CD4-positive, alpha-beta T cell treated with Interleukin-21 for 1 hour (primary cell): ENCODE data around the gene MIGA2.
"Not testable (repeated sequence)": the region's sequence is repeated elsewhere in the genome, so short reads cannot be mapped to it uniquely, and the experiment has no call there.

ENCODE experiments used
- DNase-seq: peaks from one replicate; pipeline ENCODE4 v3.0.0-alpha.2; 2020

Gene MIGA2

DNA sequence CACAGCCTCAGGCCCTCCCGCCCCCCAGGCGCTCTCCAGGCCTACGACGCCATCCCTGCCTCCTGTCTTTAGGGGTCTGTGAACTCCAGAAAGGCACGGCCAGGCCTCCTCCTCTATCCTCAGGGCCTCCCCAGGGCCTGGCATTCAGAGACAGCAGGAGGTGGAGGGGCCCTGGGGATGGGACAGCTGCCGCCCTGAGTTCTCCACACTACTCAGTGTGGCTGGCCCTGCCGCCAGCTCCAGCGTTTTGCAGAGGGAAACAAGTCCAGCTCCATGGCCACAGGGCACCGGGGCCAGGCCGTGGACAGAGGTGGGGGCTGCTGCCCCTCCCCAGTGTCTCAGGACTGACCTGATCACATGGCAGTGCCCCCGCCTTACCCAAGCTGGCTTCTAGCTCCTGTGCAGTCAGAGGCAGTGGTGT lies 24.7 kb upstream of the MIGA2 start:
- no peak for DNase-seq

DNA sequence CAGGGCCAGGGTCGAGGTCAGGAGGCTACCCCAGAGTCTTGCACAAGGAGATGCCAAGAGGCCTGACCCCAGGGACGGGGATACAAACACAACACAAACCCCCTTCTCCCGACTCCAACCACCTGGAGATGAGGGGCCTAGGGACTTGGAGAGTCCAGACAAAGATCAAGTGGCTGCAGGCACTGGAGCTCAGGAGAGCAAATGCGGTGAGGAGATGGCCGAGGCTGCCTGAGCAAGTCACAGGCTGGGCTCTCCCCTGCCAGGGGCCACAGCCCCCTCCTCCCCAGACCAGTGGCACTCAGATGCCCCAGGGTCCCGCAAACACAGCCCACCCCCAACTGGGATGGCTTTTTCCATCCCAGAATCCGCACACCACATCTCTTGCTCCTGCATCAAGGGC lies 24.1 kb upstream of the MIGA2 start:
- no peak for DNase-seq

DNA sequence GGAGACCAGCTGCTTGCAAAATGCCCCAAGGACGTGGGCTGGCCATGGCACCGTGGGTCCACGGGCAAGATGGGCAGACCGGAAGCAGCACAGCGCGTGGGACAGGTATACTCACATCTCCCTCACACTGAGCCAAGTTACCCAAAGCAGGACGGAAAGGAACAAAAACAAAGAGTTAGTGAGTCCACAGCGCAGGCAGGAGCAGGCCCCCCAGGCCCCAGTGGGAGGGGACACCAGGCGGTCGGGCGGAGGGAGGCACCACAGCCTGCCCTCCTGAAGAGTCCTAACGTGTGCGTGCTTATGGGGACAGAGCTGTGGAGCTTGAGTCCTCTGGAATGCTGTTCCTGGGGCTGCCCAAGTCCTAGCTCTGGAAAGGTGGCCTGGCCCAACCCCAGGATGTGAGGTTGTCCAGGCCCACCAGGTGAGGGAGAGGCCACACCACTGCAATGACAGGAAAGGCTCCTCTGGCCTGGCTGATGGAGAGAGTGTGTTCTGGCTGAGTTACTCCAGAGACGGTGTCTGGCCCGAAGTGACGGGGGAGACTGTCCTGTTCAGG lies 23.5 kb upstream of the MIGA2 start:
- DNase-seq = no peak

DNA sequence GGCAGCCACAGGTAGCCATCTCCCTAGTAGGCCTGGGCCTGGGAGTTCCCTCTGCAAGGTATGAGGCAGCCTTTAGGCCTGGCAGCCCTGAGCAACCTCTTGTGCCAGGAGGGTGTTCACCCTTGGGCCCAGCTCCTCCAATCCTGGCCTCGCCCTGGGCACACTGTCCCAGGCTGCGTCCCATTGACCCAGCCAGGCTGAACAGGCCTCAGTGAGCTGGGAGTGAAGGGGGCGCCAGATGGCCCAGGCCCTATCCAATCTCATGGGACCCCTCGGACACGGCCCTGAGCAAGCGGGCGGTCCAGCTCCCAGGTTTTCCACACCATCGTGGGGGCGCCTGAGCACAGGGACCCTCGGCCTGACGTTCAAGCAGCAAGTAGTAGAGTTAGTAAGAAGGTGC lies 22.8 kb upstream of the MIGA2 start:
- DNase-seq = no peak

DNA sequence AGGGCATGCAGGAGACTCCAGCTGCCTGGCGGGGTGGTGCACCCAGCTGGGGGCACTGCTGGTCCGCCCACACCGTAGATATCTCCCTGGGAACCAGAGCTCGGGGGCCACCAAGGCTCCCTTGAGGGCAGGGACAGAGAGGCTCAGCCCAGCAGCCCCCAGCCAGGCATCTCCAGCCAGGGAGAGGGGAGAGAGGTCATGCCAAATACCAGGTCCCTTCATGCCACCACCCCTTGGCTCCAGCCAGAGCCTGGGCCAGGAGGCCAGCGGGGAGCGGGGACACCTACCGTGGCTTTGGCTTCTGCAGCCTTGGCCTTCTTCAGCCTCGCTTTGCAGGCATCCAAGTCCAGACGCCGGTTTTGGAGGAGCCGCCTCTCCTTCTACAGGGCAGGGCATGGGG lies 22.3 kb upstream of the MIGA2 start:
- DNase-seq = no peak

DNA sequence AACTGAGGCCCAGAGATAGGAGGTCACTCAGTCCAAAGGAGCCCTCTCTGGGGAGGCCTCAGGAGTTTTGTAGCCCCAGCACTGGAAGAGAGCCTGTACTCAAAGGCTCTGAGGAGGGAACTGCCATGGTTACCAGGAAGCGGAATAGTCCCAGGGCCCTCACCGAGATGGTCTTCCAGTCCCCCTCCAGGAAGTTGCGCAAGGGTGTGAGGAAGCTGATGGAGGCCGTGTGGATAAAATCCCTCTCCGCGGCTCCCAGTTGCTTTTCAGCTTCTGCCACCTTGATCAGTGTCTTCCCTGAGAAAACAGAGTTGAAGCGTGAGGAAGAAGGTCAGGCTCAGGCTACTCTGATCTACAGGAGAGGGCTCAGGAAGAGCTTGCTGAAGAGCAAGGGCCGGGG lies 21.8 kb upstream of the MIGA2 start:
- no peak for DNase-seq

DNA sequence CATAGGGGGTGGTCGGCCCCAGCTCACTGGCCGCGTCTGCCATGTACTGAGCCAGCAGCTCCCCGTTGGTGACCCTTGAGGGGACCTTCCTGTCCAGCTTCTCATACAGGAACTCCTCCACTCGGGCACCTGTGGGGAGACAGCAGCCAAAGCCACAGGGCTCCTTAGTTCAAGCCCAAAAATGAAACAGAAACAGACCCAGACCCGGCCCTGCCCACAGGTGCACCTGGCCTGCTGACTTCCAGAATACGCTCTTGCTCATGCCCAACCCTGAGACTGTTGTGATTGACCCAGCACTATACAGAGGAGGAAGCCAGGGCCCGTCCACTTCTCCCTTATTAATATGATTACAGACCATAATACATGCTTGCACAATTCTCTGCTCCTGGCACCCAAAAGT lies 15.3 kb upstream of the MIGA2 start:
- DNase-seq = no peak

DNA sequence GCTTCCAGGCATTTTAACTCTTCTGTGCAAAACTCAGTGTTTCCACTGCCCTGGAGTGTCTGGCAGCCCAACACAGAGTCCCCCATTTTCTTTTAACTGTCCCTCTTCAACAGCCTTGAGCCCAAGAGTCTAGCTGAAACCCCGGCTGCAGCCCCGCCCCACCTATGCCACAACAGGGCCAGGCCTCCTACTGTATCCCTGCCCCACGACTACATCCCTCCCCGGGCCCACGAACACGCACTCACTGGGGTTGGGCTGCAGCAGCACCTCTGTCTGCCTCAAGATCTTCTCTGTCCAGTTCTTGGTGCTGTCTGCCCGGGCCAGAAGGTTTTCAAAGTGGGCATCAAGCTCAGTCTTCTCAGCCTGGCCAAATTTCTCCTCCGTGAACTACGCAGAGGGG lies 14.4 kb upstream of the MIGA2 start:
- DNase-seq = no peak

DNA sequence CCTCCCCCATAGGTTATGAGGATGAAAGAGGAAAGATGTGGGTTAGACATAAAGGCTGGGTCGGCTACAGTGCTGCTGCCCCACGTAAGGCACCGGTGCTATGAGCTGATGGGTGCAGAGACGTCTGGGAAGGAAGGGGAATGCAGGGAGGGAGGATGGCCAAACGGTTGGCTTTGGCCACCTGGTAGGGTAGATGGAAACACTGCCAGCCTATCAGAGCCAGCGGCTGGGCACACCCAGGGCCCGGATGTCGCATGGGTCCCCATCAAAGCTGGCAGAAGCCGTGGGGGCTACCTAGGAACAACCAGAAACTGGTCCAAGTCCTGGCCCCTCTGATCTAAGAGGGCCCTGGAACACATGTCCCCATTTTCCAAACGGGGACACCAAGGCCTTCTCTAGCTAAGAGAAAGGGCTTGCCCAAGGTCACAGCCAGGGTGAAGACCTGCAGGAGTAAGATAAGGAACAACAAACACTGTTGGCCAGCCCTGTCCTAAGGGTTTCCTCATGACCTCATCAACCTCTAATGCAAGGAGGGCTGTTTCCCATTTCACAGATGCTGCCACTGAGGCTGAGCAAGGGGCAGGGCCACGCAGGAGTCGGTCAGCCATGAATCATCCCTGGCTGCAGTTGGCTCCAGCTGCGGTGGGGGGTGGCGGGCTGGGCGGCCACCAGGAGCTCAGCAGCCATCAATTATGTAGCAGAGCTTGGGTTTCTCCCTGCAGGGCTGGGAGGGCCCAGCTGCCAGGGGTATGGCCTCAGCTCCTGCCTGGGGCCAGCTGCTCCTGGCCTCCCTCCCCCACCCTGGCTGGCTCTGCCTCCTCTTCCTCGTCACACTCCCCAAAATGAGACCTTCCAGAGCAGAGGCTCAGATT lies 13.2 kb upstream of the MIGA2 start:
- DNase-seq = no peak

DNA sequence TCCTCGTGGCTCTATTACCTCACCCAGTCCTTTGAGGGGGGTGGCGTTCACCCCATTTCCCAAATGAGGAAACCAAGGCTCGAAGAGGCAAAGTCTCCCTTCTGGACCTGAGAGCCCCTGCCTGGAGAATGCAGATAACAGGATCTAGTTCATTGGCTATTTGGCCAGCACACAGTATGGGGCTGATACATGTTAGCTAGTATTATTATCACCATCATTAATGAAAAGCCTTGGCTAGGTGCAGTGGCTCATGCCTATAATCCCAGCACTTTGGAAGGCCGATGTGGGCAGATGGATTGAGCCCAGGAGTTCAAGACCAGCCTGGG lies 12.6 kb upstream of the MIGA2 start:
- DNase-seq = no peak

DNA sequence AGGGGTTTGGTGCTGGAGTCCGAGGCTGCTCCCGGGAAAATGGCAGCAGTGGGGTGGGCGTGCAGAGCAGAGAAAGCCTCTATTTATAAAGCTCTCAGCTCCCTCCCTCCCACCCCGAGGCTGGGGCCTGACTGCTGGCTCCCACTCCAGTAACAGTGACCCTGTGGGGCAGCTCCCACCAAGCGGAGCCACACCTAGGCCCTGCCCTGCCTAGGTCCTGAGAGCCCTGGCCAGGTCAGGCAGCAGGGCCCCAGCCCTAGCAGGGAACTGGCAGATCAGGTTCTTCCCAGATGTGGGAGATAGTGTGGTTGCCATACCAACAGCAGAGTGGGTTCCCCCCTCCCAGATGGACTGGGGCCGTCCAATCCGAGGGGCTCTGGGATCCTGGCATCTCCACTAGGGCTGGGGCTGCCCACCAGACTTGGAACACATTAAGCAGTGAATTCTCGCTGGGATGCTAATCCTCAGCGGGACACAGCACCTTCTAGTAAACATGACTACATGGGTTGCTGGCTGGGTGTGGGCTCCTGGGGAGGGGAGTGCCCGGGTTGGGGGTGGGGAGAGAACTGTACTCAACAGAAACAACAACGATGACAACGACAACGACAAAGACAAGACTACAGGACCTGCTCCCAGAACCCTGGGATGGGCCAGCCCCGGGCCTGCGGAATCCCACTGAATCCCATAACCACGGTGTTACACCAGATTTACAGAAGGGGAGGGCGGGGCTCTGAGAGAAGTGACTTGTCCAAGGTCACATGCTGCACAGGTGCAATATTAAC lies 9.8 kb upstream of the MIGA2 start:
- no peak for DNase-seq

DNA sequence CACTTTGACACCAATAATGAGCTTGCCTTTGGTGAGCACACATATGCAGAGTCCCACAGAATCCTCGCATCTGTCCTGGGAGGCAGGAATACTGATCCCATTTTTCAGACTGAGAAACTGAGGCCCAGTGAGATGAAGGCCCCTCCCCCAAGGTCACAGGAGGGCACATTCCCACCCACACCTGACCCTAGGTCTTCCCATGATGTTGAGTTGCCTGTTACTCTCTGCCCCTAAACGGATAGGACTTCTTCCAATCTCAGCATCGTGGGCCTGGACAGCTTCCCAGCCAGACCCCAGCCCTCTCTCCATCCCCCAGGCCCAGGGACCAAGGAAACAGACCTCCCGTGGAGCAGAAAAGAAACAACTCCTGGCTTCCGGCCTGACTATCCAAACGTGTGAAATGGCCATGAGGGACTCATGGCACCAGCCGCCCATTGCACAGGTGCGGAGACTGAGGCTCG lies 9.2 kb upstream of the MIGA2 start:
- no peak for DNase-seq

DNA sequence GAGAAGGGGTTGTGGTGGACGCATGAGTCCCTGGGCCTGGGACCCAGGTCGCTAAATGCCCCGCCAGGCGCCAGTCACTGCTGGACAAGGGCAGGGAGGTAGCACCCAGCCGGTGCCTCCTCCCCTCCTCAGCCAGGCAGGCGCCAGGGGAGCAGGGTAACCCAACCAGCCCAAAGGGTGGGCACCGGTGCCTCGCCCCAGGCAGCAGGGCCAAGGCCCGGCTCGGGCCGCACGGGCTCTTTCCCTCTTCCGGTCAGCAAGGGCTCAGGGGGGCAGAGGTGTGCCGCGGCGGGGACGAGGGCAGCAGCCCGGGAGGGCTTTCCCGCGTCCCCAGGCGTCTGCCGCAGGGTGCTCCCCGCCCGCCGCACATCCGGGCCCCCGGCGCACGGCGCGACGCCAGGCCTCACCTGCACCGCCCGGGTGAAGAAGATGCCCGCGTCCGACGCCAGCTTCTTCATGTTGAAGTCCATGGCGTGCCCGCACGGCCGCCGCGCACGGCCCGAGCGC lies 8.7 kb upstream of the MIGA2 start:
- DNase-seq = no peak

DNA sequence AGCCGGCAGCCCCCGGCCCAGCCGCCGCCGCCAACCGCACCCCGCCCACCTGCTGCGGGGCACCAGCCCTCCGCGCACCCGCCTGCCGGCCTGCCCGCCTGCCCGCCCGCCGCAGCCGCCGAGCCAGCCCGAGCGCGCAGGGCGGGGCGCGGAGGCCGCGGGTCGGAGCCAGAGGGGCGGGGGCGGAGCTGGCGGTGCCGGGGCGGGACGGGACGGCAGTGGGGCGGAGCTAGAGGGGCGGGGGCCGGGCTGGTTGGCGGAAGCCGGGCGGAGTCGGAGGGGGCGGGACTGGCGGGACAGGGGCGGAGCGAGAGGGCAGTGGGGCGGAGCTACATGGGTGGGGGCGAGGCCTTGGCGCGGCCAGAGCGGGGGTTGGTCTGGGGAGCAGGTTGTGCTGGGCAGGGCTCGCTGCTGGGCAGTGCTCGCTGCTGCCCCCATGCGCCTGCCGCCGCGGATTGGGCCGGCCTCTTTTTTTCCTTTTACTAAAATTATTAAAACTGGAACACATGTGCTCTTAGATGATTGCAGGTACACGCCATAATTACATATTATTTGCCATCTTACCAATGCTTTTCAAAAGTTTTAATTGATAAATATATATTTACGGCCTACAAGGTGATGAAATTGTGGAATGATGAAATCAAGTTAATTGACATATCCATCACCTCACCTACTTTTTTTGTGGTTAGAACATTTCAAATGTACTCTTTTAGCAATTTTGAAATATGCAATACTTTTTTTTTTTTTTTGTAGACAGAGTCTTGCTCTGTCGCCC lies 8.0 kb upstream of the MIGA2 start, which contains the start of gene SH3GLB2:
TSS of gene SH3GLB2 (minus strand) at position 140 of the 775 bp plus-strand sequence. CDS start 177 bp downstream, outside the sequence.
- peak; percentile 93 for DNase-seq

DNA sequence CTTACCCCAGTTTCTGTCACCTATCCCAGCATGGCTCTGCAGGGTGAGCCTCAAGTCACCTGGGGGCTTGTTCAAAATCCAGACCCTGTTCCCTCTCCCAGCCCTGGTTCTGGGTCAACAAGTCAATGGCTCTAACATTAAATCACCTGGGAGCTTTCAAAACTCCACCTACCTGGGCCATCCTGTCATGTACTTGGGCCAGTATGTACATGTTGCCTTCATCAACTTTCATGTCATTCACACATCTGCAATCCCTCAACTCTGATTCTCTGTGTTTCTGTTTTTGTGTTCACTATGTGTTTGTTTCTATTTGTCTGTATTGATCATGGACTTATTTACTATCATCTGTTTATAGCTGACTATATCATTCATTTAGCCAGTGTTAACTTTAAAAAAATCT lies 6.2 kb upstream of the MIGA2 start:
- no peak for DNase-seq

DNA sequence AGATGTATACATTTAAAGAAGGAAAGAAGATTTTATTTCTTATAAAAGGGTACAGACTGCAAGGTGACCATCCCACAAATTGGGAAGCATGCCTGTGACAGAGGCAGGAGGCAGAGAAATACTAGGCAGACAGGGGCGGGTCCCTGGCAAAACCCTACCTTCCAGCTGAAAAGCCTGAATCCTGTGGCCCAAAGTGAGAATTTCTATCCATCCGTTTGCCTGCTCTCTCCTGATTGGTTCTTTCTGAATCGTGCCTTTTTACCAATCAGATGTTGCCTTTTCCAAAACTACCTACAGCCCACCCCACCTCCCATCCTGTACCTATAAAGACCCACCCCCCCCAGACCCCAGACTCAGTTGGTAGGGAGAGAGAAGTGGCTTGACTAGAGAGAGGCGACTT lies 4.9 kb upstream of the MIGA2 start:
- DNase-seq = no peak

DNA sequence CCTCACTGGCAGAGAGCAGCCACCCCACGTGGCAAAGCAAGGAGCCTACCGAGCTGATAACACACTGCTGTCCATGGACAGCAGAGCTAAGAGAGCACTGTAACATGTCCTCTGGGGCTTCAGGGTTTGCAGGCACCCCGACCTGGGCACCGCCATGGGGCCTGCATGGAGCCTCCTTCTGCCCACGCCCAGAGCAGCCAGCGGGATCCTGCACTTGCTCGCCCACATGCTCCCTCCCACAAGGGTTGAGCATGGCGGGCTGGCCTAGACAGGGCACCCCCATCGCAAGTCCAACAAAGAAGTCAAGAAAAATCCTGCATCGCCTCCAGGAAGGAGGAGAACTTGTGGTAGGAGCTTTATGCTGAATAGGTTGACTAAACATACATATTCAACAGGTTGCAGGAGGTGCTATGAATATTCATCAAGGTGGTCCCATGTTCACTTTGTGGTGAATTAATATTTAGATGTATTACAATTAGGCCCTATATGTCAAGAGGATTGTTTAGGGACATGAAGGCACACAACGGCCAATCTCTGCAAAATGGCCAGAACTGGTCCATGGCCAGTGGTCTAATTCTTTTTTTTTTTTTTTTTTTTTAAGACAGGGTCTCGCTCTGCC lies 3.8 kb upstream of the MIGA2 start:
- DNase-seq = no peak

DNA sequence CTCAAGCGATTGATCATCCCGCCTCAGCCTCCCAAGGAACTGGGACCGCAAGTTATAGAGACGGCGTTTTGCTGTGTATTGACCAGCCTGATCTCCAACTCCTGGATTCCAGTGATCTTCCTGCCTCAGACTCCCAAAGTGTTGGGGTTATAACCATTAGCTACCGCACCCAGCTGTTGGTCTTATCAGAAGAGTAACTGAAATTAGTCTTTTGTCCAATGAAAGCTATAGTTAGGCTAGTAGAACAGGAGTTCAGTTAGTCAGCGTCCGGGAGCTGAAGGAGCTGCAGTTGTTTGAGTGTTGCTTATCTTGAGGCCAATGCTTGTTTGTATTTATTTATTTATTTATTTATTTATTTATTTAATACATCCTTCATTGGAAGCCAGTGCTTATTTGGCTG lies 3.2 kb upstream of the MIGA2 start:
- DNase-seq = no peak

DNA sequence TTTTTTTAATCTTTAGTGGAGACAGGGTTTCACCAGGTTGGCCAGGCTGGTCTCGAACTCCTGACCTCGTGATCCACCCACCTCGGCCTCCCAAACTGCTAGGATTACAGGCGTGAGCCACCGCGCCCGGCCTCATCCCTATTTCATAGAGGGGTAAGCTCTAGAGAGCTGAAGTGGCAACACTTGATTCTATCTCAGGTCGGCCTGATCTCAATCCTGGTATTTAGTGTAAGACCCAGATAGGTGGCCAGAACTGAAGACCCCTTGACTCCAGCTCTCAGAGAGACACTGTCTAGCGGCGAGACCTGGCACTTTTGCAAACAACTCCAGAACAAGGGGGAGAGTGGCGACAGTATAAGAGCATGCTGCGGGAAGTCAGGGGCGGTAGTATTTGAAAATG lies 588 bp upstream of the MIGA2 start:
- not testable (repeated sequence) for DNase-seq

DNA sequence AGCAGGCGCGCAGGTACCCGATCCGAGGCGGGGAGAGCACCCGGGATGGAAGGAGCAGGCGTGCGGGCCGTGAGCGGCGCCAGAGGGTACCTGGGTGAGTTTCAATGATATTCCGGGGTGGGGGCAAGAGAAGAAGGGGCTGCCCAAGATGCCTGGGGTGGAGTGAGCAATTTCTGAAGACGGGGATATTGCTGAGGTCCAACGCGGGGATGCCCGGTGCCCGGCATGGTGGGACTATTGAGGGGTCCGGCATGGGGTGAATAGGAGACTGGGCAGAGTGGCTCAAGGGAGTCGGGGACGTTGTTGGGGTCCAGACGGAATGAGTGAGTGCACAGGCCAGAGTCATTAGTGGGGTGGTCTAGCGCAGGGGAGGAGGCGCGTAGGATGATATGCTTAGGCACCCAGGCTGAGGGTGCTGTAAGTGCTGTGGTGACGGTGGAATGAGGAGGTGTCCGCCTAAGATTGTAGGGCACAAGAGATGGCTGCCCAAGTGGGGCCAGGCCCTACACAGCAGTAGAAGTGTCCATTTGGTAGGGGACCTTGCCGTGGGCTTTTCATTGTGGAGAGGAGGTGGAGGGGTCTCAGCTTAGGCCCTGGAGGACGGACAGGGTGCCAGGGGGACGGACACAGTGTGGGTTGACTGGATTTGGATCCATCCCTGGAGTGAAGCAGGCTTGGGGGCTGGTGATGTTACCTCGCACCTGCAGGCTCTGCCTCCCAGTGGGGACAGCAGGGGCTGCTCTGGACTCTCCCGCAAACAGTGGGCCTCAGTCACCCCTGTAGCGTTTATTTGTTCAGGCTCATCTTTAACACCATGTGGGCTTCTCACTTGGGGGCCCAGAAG lies 719 bp downstream of the MIGA2 start:
- DNase-seq = no peak

DNA sequence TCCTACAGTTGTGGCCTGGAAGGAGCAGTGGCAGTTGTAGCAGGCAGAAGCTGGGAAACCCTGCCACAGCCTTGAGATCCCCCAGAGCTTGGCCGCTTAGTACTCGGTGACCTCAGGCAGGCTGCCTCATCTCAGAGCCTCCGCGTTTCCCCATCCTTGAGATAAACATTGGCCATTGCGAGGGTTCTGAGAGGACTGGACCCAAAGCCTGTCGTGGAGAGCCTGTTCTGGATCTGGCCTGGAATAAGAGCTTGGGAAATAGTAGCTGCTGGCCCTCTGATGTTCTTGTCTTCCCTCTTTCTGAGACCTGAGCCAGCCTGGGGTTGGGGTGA lies 1.3 kb downstream of the MIGA2 start:
- no peak for DNase-seq
